ENCODE data around the gene ACSL5.

GRCh38 chr10:112448888-112449287 lies 75.0 kb downstream of the ACSL5 start:
- TF ChIP-seq CTCF (conservative IDR thresholded peaks at IDR 0.05): no peak
- no peak for TF ChIP-seq ZFX (IDR thresholded peaks at IDR 0.05)
